ENCODE results near the gene DISP1.
"Not testable (repeated sequence)": the region's sequence is repeated elsewhere in the genome, so short reads cannot be mapped to it uniquely, and the experiment has no call there.

The DISP1 gene

GRCh38 chr1:222823695-222824094 is 8.9 kb downstream of the DISP1 start:
- no peak overlapping the region for H3K9ac ChIP-seq (ENCODE audit: low read depth, low read length)
- H3K36me3 ChIP-seq (ENCODE audit: control insufficient read depth, insufficient read depth, low read length): no peaks in the 10 kb centered on the region
- H3K27me3 ChIP-seq (ENCODE audit: control insufficient read depth, insufficient read depth, low read length): no peaks in the 10 kb centered on the region
- H3K4me3 ChIP-seq (ENCODE audit: low read depth, low read length): no peak overlapping the region
- no peaks in the 10 kb centered on the region for H3K9me3 ChIP-seq (ENCODE audit: control insufficient read depth, insufficient read depth, low read length)
- peaks cover 26% of the 10 kb centered on the region for H3K4me1 ChIP-seq (ENCODE audit: control insufficient read depth, insufficient read depth, low read length)
- no peak overlapping the region for H3K27ac ChIP-seq (ENCODE audit: low read depth, low read length)

- Histone ChIP-seq H3K27ac (ENCODE audit: low read depth, low read length) (no peak overlapping the region), H3K9me3 (ENCODE audit: control insufficient read depth, insufficient read depth, low read length) (no peaks in the 10 kb centered on the region), H3K4me3 (ENCODE audit: low read depth, low read length) (no peak overlapping the region), H3K27me3 (ENCODE audit: control insufficient read depth, insufficient read depth, low read length) (no peaks in the 10 kb centered on the region), H3K4me1 (ENCODE audit: control insufficient read depth, insufficient read depth, low read length) (peaks cover 31% of the 10 kb centered on the region), H3K9ac (ENCODE audit: low read depth, low read length) (no peak overlapping the region), H3K36me3 (ENCODE audit: control insufficient read depth, insufficient read depth, low read length) (no peaks in the 10 kb centered on the region)
Observed at GRCh38 chr1:222824641-222825040, 9.8 kb downstream of the DISP1 start.

GRCh38 chr1:222828939-222829338 is 14.1 kb downstream of the DISP1 start:
- Histone ChIP-seq H3K27me3 (ENCODE audit: control insufficient read depth, insufficient read depth, low read length) (no peaks in the 10 kb centered on the region), H3K9ac (ENCODE audit: low read depth, low read length) (no peak overlapping the region), H3K9me3 (ENCODE audit: control insufficient read depth, insufficient read depth, low read length) (no peaks in the 10 kb centered on the region), H3K27ac (ENCODE audit: low read depth, low read length) (no peak overlapping the region), H3K36me3 (ENCODE audit: control insufficient read depth, insufficient read depth, low read length) (no peaks in the 10 kb centered on the region), H3K4me3 (ENCODE audit: low read depth, low read length) (no peak overlapping the region), H3K4me1 (ENCODE audit: control insufficient read depth, insufficient read depth, low read length) (peaks cover 23% of the 10 kb centered on the region)

- Histone ChIP-seq H3K9me3 (ENCODE audit: control insufficient read depth, insufficient read depth, low read length) (no peaks in the 10 kb centered on the region), H3K4me3 (ENCODE audit: low read depth, low read length) (no peak overlapping the region), H3K36me3 (ENCODE audit: control insufficient read depth, insufficient read depth, low read length) (no peaks in the 10 kb centered on the region), H3K27ac (ENCODE audit: low read depth, low read length) (no peak overlapping the region), H3K4me1 (ENCODE audit: control insufficient read depth, insufficient read depth, low read length) (peaks cover 14% of the 10 kb centered on the region), H3K9ac (ENCODE audit: low read depth, low read length) (no peak overlapping the region), H3K27me3 (ENCODE audit: control insufficient read depth, insufficient read depth, low read length) (no peaks in the 10 kb centered on the region)
Observed at GRCh38 chr1:222829868-222830267, 15.0 kb downstream of the DISP1 start.

GRCh38 chr1:222833356-222833876 is 18.6 kb downstream of the DISP1 start:
- Histone ChIP-seq H3K4me1 (ENCODE audit: control insufficient read depth, insufficient read depth, low read length) (peaks cover 8% of the 10 kb centered on the region), H3K9ac (ENCODE audit: low read depth, low read length) (no peak overlapping the region), H3K36me3 (ENCODE audit: control insufficient read depth, insufficient read depth, low read length) (no peaks in the 10 kb centered on the region), H3K27ac (ENCODE audit: low read depth, low read length) (no peak overlapping the region), H3K27me3 (ENCODE audit: control insufficient read depth, insufficient read depth, low read length) (no peaks in the 10 kb centered on the region), H3K9me3 (ENCODE audit: control insufficient read depth, insufficient read depth, low read length) (0 out of 2 replicates have a peak, but pooled peaks cover 2% of the 10 kb centered on the region), H3K4me3 (ENCODE audit: low read depth, low read length) (no peak overlapping the region)

GRCh38 chr1:222843469-222844410 is 28.9 kb downstream of the DISP1 start:
- Histone ChIP-seq H3K27me3 (ENCODE audit: control insufficient read depth, insufficient read depth, low read length) (no peaks in the 10 kb centered on the region), H3K27ac (ENCODE audit: low read depth, low read length) (peak overlapping the region; percentile 86), H3K9ac (ENCODE audit: low read depth, low read length) (peak overlapping the region; percentile 64; the same call in 1 of the 2 replicates), H3K4me3 (ENCODE audit: low read depth, low read length) (peak overlapping the region; percentile 23; the same call in 1 of the 2 replicates), H3K9me3 (ENCODE audit: control insufficient read depth, insufficient read depth, low read length) (no peaks in the 10 kb centered on the region; the same call in 1 of the 2 replicates), H3K4me1 (ENCODE audit: control insufficient read depth, insufficient read depth, low read length) (peaks cover 22% of the 10 kb centered on the region), H3K36me3 (ENCODE audit: control insufficient read depth, insufficient read depth, low read length) (no peaks in the 10 kb centered on the region)

- H3K27me3 ChIP-seq (ENCODE audit: control insufficient read depth, insufficient read depth, low read length): no peaks in the 10 kb centered on the region
- no peaks in the 10 kb centered on the region for H3K9me3 ChIP-seq (ENCODE audit: control insufficient read depth, insufficient read depth, low read length)
- H3K4me1 ChIP-seq (ENCODE audit: control insufficient read depth, insufficient read depth, low read length): peaks cover 22% of the 10 kb centered on the region
- peak overlapping the region; percentile 23; the same call in 1 of the 2 replicates for H3K4me3 ChIP-seq (ENCODE audit: low read depth, low read length)
- peak overlapping the region; percentile 86 for H3K27ac ChIP-seq (ENCODE audit: low read depth, low read length)
- H3K36me3 ChIP-seq (ENCODE audit: control insufficient read depth, insufficient read depth, low read length): no peaks in the 10 kb centered on the region
- peak overlapping the region; percentile 64; the same call in 1 of the 2 replicates for H3K9ac ChIP-seq (ENCODE audit: low read depth, low read length)
Observed at GRCh38 chr1:222844411-222844779, 29.6 kb downstream of the DISP1 start.

GRCh38 chr1:222845763-222846162 is 30.9 kb downstream of the DISP1 start:
- no peaks in the 10 kb centered on the region for H3K36me3 ChIP-seq (ENCODE audit: control insufficient read depth, insufficient read depth, low read length)
- no peak overlapping the region for H3K9ac ChIP-seq (ENCODE audit: low read depth, low read length)
- H3K4me1 ChIP-seq (ENCODE audit: control insufficient read depth, insufficient read depth, low read length): peaks cover 22% of the 10 kb centered on the region
- H3K27me3 ChIP-seq (ENCODE audit: control insufficient read depth, insufficient read depth, low read length): no peaks in the 10 kb centered on the region
- no peak overlapping the region for H3K4me3 ChIP-seq (ENCODE audit: low read depth, low read length)
- no peak overlapping the region for H3K27ac ChIP-seq (ENCODE audit: low read depth, low read length)
- H3K9me3 ChIP-seq (ENCODE audit: control insufficient read depth, insufficient read depth, low read length): no peaks in the 10 kb centered on the region

GRCh38 chr1:222850550-222850949 is 35.7 kb downstream of the DISP1 start:
- not testable (repeated sequence) for H3K9ac ChIP-seq (ENCODE audit: low read depth, low read length); H3K27me3 ChIP-seq (ENCODE audit: control insufficient read depth, insufficient read depth, low read length); H3K9me3 ChIP-seq (ENCODE audit: control insufficient read depth, insufficient read depth, low read length); H3K27ac ChIP-seq (ENCODE audit: low read depth, low read length); H3K4me3 ChIP-seq (ENCODE audit: low read depth, low read length); H3K36me3 ChIP-seq (ENCODE audit: control insufficient read depth, insufficient read depth, low read length); H3K4me1 ChIP-seq (ENCODE audit: control insufficient read depth, insufficient read depth, low read length)

- H3K4me1 ChIP-seq (ENCODE audit: control insufficient read depth, insufficient read depth, low read length): no peaks in the 10 kb centered on the region
- no peak overlapping the region for H3K27ac ChIP-seq (ENCODE audit: low read depth, low read length)
- no peak overlapping the region for H3K9ac ChIP-seq (ENCODE audit: low read depth, low read length)
- no peaks in the 10 kb centered on the region for H3K9me3 ChIP-seq (ENCODE audit: control insufficient read depth, insufficient read depth, low read length)
- no peaks in the 10 kb centered on the region for H3K27me3 ChIP-seq (ENCODE audit: control insufficient read depth, insufficient read depth, low read length)
- H3K36me3 ChIP-seq (ENCODE audit: control insufficient read depth, insufficient read depth, low read length): no peaks in the 10 kb centered on the region
- H3K4me3 ChIP-seq (ENCODE audit: low read depth, low read length): no peak overlapping the region
Observed at GRCh38 chr1:222852326-222852725, 37.5 kb downstream of the DISP1 start.

GRCh38 chr1:222861062-222861461 is 46.2 kb downstream of the DISP1 start:
- Histone ChIP-seq H3K27me3 (ENCODE audit: control insufficient read depth, insufficient read depth, low read length) (no peaks in the 10 kb centered on the region), H3K9ac (ENCODE audit: low read depth, low read length) (no peak overlapping the region), H3K4me1 (ENCODE audit: control insufficient read depth, insufficient read depth, low read length) (peaks cover 8% of the 10 kb centered on the region), H3K27ac (ENCODE audit: low read depth, low read length) (no peak overlapping the region), H3K36me3 (ENCODE audit: control insufficient read depth, insufficient read depth, low read length) (no peaks in the 10 kb centered on the region), H3K4me3 (ENCODE audit: low read depth, low read length) (no peak overlapping the region), H3K9me3 (ENCODE audit: control insufficient read depth, insufficient read depth, low read length) (no peaks in the 10 kb centered on the region)
